Stomach (tissue), 9 donors: ENCODE data around the gene MMD. TPM values are rescaled to one million over a fixed set of nuclear protein-coding genes. Genes with fewer than 3 reads are reported as not detected.

Source experiments
- DNase-seq, 2 donors: peaks; one replicate each; pipeline versions ENCODE4 v3.0.0 to v3.0.0-alpha.2; 2013 to 2019
- H3K27ac ChIP-seq, 5 donors: fragments of 200-600 bp in 4 of 5; sonication (generic) in 4 of 5; one replicate each; pipeline ENCODE4 v1.5.1; 2013 to 2019; ENCODE audit warnings: mild to moderate bottlenecking in 1 of 5, moderate library complexity in 1 of 5
- H3K27me3 ChIP-seq, 3 donors: fragments of 200-600 bp; sonication (generic); one replicate each; pipeline ENCODE4 v1.5.1; 2017 to 2019; ENCODE audit warnings: mixed run types in 1 of 3
- H3K36me3 ChIP-seq, 4 donors: fragments of 200-600 bp; sonication (generic); 1 replicate in 3 of 4; 2 replicates in 1 of 4; pipeline ENCODE4 v1.5.1; 2016 to 2019
- H3K4me1 ChIP-seq, 4 donors: fragments of 200-600 bp; sonication (generic); one replicate each; pipeline ENCODE4 v1.5.1; 2016 to 2019
- H3K4me3 ChIP-seq, 4 donors: fragments of 200-600 bp; sonication (generic) in 3 of 4; one replicate each; pipeline ENCODE4 v1.5.1; 2016 to 2019; ENCODE audit warnings: mild to moderate bottlenecking in 1 of 4
- H3K9me3 ChIP-seq, 4 donors: fragments of 200-600 bp; sonication (generic); one replicate each; pipeline ENCODE4 v1.5.1; 2016 to 2019
- CTCF ChIP-seq, 7 experiments: fragments of 450-650 bp in 4 of 7; fragments of 200-600 bp in 3 of 7; sonication (generic) in 3 of 7; IDR thresholded peaks; one replicate each; pipeline ENCODE4 v1.5.1; 2016 to 2019; ENCODE audit warnings: antibody characterized with exemption in 7 of 7, control low read depth in 2 of 7, mild to moderate bottlenecking in 1 of 7
- EP300 ChIP-seq: sonication (generic); formaldehyde crosslinking; IDR thresholded peaks from one replicate; pipeline ENCODE4 v1.6.1; 2017; ENCODE audit warnings: antibody characterized with exemption
- POLR2A ChIP-seq, 4 donors: fragments of 450-650 bp; IDR thresholded peaks; one replicate each; pipeline ENCODE4 v1.6.1; 2016; ENCODE audit warnings: antibody characterized with exemption in 4 of 4, control low read depth in 2 of 4, mild to moderate bottlenecking in 1 of 4, moderate library complexity in 1 of 4
- POLR2AphosphoS5 ChIP-seq, 3 donors: sonication (generic); formaldehyde crosslinking; IDR thresholded peaks; one replicate each; pipeline ENCODE4 v1.6.1; 2016; ENCODE audit warnings: antibody characterized with exemption in 3 of 3
- WGBS, 5 donors: extraction: QIAGEN DNeasy Blood & Tissue Kit in 3 of 5; methylation state at CpG; one replicate each; pipeline versions ENCODE4 v1.1.5 to v1.1.7; 2013 to 2018; 5-methylcytosine and 5-hydroxymethylcytosine counted together
- intact Hi-C: fragments of 100-400 bp; cut with DNase I; formaldehyde crosslinking; loops from one replicate; pipeline ENCODE4 v1.15.1; 2023; ENCODE audit warnings: low total_unique reads
- polyA plus RNA-seq, 3 donors: library from polyadenylated mRNA; stranded (reverse); fragments of 200-250 nt; gene quantifications; one replicate each; pipeline ENCODE4 v1.2.3, GENCODE V29; 2013
- total RNA-seq, 5 donors: library from RNA; depleted of rRNA; stranded (reverse); fragments of >200 nt; gene quantifications; one replicate each; pipeline versions ENCODE4 v1.1.0 to v1.2.3, GENCODE V29; 2014 to 2016
- donor health status: healthy with polysubstance abuse.
- donor health status: Bipolar disorder and iron deficiency.
- donor health status: healthy.

MMD gene
- total and polyA plus RNA-seq, 8 donors = 3.1 to 65.3 (median 12.5) TPM

GRCh38 chr17:55388842-55389241 is 32.8 kb downstream of the MMD start:
- no peak overlapping the region for H3K4me3 ChIP-seq
- no peaks in the 10 kb centered on the region for H3K9me3 ChIP-seq
- intact Hi-C loops = no loop called here
- WGBS, 5 donors = 57 to 71% (median 66%) methylated on average over 3 of the region's 3 CpGs
- TF ChIP-seq POLR2A (IDR thresholded peaks at IDR 0.05) = no peak
- no peak for TF ChIP-seq CTCF (IDR thresholded peaks at IDR 0.05)
- no peak for TF ChIP-seq EP300
- no peak for TF ChIP-seq POLR2AphosphoS5 (IDR thresholded peaks at IDR 0.05)
- peaks cover 0 to 7% (median 0%) of the 10 kb centered on the region in 4 donors for H3K4me1 ChIP-seq
- no peak for DNase-seq
- no peaks in the 10 kb centered on the region for H3K27me3 ChIP-seq
- peaks cover 0 to 17% (median 4%) of the 10 kb centered on the region in 4 donors for H3K36me3 ChIP-seq
- no peak overlapping the region for H3K27ac ChIP-seq

- H3K4me1 ChIP-seq = peaks cover 0 to 9% (median 0%) of the 10 kb centered on the region in 4 donors
- peaks cover 0 to under 1% (median 0%) of the 10 kb centered on the region in 4 donors for H3K36me3 ChIP-seq
- 45 to 73% (median 51%) methylated on average over 3 of the region's 3 CpGs for WGBS, 5 donors
- no peak overlapping the region for H3K27ac ChIP-seq
- H3K4me3 ChIP-seq = no peak overlapping the region
- TF ChIP-seq POLR2A (IDR thresholded peaks at IDR 0.05) (no peak), POLR2AphosphoS5 (IDR thresholded peaks at IDR 0.05) (no peak), CTCF (IDR thresholded peaks at IDR 0.05) (no peak), EP300 (no peak)
- DNase-seq = no peak
- intact Hi-C loops = no loop called here
- H3K27me3 ChIP-seq = no peaks in the 10 kb centered on the region
- H3K9me3 ChIP-seq = no peaks in the 10 kb centered on the region
These were observed 34.8 kb downstream of the MMD start for GRCh38 chr17:55386796-55387332.

GRCh38 chr17:55384643-55385232 is 36.9 kb downstream of the MMD start:
- no peak overlapping the region for H3K27ac ChIP-seq
- intact Hi-C loops = no loop called here

More at GRCh38 chr17:55384643-55385232, 36.9 kb downstream of the MMD start:
- TF ChIP-seq EP300 (no peak), CTCF (IDR thresholded peaks at IDR 0.05) (no peak), POLR2A (IDR thresholded peaks at IDR 0.05) (no peak), POLR2AphosphoS5 (IDR thresholded peaks at IDR 0.05) (no peak)
- WGBS, 5 donors = 79 to 94% (median 88%) methylated on average over 10 of the region's 10 CpGs
- Histone ChIP-seq H3K27me3 (no peaks in the 10 kb centered on the region), H3K4me3 (no peak overlapping the region), H3K9me3 (no peaks in the 10 kb centered on the region), H3K36me3 (no peaks in the 10 kb centered on the region), H3K4me1 (peaks cover 0 to 9% (median 0%) of the 10 kb centered on the region in 4 donors)
- DNase-seq = no peak
